Ascending aorta (tissue), 2 donors: ENCODE measurements around the gene KLHL34. TPM values are rescaled to one million over a fixed set of nuclear protein-coding genes. Genes with fewer than 3 reads are reported as not detected.

ENCODE experiments used
- DNase-seq, 2 donors: peaks; one replicate each; pipeline ENCODE4 v3.0.0-alpha.2; 2019; ENCODE audit warnings: low spot score in 2 of 2
- H3K27ac ChIP-seq, 2 donors: fragments of 200-600 bp; sonication (generic); one replicate each; pipeline ENCODE4 v1.5.1; 2016 to 2017; ENCODE audit warnings: mild to moderate bottlenecking in 1 of 2
- H3K27me3 ChIP-seq: fragments of 200-600 bp; sonication (generic); one replicate; pipeline ENCODE4 v1.5.1; 2017
- H3K36me3 ChIP-seq, 2 donors: fragments of 200-600 bp; sonication (generic); one replicate each; pipeline ENCODE4 v1.5.1; 2016
- H3K4me1 ChIP-seq, 2 donors: fragments of 200-600 bp; sonication (generic); one replicate each; pipeline ENCODE4 v1.5.1; 2016 to 2017; ENCODE audit warnings: mild to moderate bottlenecking in 1 of 2
- H3K4me3 ChIP-seq, 2 donors: fragments of 200-600 bp; sonication (generic); one replicate each; pipeline ENCODE4 v1.5.1; 2016 to 2017; ENCODE audit warnings: mild to moderate bottlenecking in 1 of 2
- H3K9me3 ChIP-seq, 2 donors: fragments of 200-600 bp; sonication (generic); one replicate each; pipeline ENCODE4 v1.5.1; 2016
- intact Hi-C: fragments of 100-400 bp; cut with DNase I; formaldehyde crosslinking; loops from one replicate; pipeline ENCODE4 v1.15.1; 2023
- total RNA-seq: library from RNA; depleted of rRNA; stranded (reverse); fragments of >200 nt; gene quantifications from one replicate; pipeline ENCODE4 v1.1.0, GENCODE V29; 2016
- TF ChIP-seq, protein P1 (sequence below), 3 experiments: fragments of 200-600 bp in 2 of 3; fragments of 450-650 bp in 1 of 3; sonication (generic) in 2 of 3; IDR thresholded peaks; one replicate each; pipeline ENCODE4 v1.5.1; 2016 to 2019; ENCODE audit warnings: antibody characterized with exemption in 3 of 3, mild to moderate bottlenecking in 1 of 3, moderate library complexity in 1 of 3

The KLHL34 gene, protein sequence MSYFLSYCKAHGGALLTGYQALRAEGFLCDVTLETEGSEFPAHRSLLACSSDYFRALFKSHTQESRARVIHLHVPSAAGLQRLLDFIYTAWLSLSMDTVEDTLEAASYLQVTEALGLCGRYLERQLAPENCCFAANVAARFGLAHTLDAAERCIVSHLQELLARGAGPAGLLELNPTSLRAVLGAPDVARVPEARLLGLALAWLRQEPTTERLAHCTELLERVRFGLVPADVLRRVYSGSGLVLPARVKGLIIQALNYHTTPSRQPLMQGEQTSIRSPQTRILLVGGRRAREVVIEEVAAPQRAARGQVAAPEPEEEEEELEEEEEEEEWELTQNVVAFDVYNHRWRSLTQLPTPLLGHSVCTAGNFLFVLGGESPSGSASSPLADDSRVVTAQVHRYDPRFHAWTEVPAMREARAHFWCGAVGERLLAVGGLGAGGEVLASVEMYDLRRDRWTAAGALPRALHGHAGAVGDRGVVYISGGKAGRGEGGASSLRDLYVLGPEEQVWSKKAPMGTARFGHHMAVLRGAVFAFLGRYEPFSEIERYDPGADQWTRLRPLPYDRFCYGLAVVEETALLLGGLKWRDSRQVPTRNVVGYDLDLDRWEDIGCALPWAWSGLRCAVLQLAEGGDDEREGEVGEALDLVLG
- not detected for total RNA-seq

DNA sequence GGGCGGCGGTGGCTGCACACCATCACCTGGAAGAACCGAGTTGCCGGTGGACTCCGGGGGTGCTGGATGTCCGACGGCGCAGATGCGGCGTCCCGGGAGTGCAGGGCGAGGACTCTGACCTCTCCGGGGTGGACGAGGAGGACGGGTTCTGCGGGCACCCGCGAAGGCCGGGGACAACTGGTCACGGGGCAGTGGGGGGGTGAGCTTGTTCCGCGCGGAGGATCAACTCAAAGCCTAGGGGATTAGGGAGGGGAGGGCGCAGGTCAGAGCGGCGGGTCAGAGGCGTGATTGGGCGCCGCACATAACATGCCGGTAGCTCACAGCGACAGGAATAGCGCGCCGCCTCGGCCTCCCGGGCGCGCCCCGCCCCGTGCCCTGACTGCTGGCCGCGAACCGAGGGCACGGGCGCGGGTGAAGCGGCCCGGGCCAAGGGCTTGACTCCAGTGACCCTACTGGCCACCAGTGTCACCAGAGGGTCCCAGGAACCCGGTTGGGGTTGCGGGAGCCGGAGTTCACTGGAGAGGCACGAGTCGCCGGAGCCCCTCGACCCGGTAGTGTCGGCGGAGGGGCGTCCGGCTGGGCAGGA, at the start of gene KLHL34:
Gene KLHL34, minus strand, starts transcription at position 179 of the 586 bp plus-strand sequence. CDS start 542 bp downstream, outside the sequence.
- H3K9me3 ChIP-seq = no peaks in the 10 kb centered on the region
- peak within 1 kb of the TSS in 1 of 2 donors; percentile 25 for H3K4me3 ChIP-seq
- no peaks in the 10 kb centered on the region for H3K36me3 ChIP-seq
- intact Hi-C loops = no loop called here
- no peak within 1 kb of the TSS for H3K27ac ChIP-seq
- TF ChIP-seq, protein P1, sequence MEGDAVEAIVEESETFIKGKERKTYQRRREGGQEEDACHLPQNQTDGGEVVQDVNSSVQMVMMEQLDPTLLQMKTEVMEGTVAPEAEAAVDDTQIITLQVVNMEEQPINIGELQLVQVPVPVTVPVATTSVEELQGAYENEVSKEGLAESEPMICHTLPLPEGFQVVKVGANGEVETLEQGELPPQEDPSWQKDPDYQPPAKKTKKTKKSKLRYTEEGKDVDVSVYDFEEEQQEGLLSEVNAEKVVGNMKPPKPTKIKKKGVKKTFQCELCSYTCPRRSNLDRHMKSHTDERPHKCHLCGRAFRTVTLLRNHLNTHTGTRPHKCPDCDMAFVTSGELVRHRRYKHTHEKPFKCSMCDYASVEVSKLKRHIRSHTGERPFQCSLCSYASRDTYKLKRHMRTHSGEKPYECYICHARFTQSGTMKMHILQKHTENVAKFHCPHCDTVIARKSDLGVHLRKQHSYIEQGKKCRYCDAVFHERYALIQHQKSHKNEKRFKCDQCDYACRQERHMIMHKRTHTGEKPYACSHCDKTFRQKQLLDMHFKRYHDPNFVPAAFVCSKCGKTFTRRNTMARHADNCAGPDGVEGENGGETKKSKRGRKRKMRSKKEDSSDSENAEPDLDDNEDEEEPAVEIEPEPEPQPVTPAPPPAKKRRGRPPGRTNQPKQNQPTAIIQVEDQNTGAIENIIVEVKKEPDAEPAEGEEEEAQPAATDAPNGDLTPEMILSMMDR (IDR thresholded peaks at IDR 0.05) = no peak
- no peaks in the 10 kb centered on the region for H3K4me1 ChIP-seq
- H3K27me3 ChIP-seq = no peaks in the 10 kb centered on the region
- DNase-seq = no peak

- Histone ChIP-seq H3K4me3 (no peak overlapping the region), H3K4me1 (no peaks in the 10 kb centered on the region), H3K36me3 (no peaks in the 10 kb centered on the region), H3K27ac (no peak overlapping the region), H3K27me3 (no peaks in the 10 kb centered on the region), H3K9me3 (no peaks in the 10 kb centered on the region)
- DNase-seq = no peak
- TF ChIP-seq, protein P1 (IDR thresholded peaks at IDR 0.05) = no peak
- intact Hi-C loops = no loop called here
Observed at GRCh38 chrX:21705225-21705624, 47.1 kb upstream of the KLHL34 start.

- H3K27ac ChIP-seq = no peak overlapping the region
- H3K4me1 ChIP-seq = no peaks in the 10 kb centered on the region
- no peaks in the 10 kb centered on the region for H3K36me3 ChIP-seq
- no peaks in the 10 kb centered on the region for H3K27me3 ChIP-seq
- DNase-seq = no peak
- H3K9me3 ChIP-seq = no peaks in the 10 kb centered on the region
- TF ChIP-seq, protein P1 (IDR thresholded peaks at IDR 0.05) = no peak
- intact Hi-C loops = no loop called here
- no peak overlapping the region for H3K4me3 ChIP-seq
Observed at GRCh38 chrX:21702725-21703124, 44.6 kb upstream of the KLHL34 start.

GRCh38 chrX:21700967-21701366, 42.8 kb upstream of the KLHL34 start:
- H3K36me3 ChIP-seq = no peaks in the 10 kb centered on the region
- no peak for DNase-seq
- no peak overlapping the region for H3K4me3 ChIP-seq
- H3K4me1 ChIP-seq = no peaks in the 10 kb centered on the region
- TF ChIP-seq, protein P1 (IDR thresholded peaks at IDR 0.05) = no peak
- intact Hi-C loops = no loop called here
- no peaks in the 10 kb centered on the region for H3K27me3 ChIP-seq
- no peaks in the 10 kb centered on the region for H3K9me3 ChIP-seq
- no peak overlapping the region for H3K27ac ChIP-seq

GRCh38 chrX:21700275-21700674, 42.1 kb upstream of the KLHL34 start:
- no peaks in the 10 kb centered on the region for H3K36me3 ChIP-seq
- H3K4me1 ChIP-seq = no peaks in the 10 kb centered on the region
- DNase-seq = no peak
- no peak overlapping the region for H3K4me3 ChIP-seq
- no peaks in the 10 kb centered on the region for H3K9me3 ChIP-seq
- H3K27ac ChIP-seq = no peak overlapping the region
- H3K27me3 ChIP-seq = no peaks in the 10 kb centered on the region
- TF ChIP-seq, protein P1 (IDR thresholded peaks at IDR 0.05) = no peak
- intact Hi-C loops = no loop called here
